Stimulated activated naive CD8-positive, alpha-beta T cell treated with anti-CD3 and anti-CD28 coated beads, Interleukin-15, amount 100 ng/mL, for 72 hours (primary cell): ENCODE measurements around the gene AMH.

Source experiments
- ATAC-seq: fragments of 150-1000 bp; cut with Tn5 transposase; 2 replicates; pipeline ENCODE4 v1.10.0; 2021; ENCODE audit warnings: mild to moderate bottlenecking, moderate library complexity
- DNase-seq, 2 donors: peaks; one replicate each; pipeline ENCODE4 v3.0.0; 2021 to 2022
- H3K27ac Mint-ChIP-seq, 2 donors: one replicate each; pipeline ENCODE4 v1.8.0; 2022; ENCODE audit warnings: mild to moderate bottlenecking in 2 of 2, mixed read lengths in 2 of 2, moderate library complexity in 2 of 2
- H3K27me3 Mint-ChIP-seq: one replicate; pipeline ENCODE4 v1.8.0; 2022; ENCODE audit warnings: mixed read lengths
- H3K4me1 Mint-ChIP-seq: one replicate; pipeline ENCODE4 v1.8.0; 2022; ENCODE audit warnings: mild to moderate bottlenecking, mixed read lengths
- H3K4me3 Mint-ChIP-seq, 2 donors: one replicate each; pipeline ENCODE4 v1.8.0; 2022; ENCODE audit warnings: mild to moderate bottlenecking in 2 of 2, mixed read lengths in 2 of 2, moderate library complexity in 1 of 2
- H3K9me3 Mint-ChIP-seq, 2 donors: one replicate each; pipeline ENCODE4 v1.8.0; 2022; ENCODE audit warnings: mixed read lengths in 2 of 2

AMH gene

DNA sequence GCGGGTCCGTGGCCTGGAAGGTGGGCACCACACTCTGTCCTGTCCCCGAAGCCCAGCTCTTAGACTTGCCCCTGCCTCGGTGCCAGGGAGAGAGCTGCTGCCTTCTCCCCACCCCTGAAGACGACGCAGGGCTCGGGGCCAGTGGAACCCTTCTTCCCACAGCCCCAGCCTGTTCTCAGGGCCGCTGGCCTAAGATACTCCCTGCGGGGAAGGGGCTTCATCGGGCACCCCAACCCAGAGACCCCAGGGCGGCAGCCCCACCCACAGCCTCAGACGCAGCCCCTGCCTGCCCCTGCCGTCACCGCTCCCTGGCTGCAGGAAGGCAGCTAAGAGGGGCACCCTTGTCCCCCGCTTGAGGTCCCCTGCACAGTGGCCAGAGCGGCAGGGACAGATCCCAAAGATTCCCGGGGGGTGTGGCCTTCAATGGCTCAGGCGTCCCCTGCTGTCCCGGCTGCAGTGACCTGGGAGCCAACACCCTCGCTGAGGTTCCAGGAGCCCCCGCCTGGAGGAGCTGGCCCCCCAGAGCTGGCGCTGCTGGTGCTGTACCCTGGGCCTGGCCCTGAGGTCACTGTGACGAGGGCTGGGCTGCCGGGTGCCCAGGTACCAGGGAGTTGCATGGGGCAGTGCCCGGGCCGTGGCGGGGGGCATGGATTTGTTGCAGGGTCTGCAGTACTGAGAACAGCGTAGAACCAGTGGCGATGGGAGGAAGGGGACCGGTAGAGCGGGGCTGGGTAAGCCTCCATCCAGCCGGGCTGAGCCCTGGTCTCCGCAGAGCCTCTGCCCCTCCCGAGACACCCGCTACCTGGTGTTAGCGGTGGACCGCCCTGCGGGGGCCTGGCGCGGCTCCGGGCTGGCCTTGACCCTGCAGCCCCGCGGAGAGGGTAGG lies 1.0 kb downstream of the AMH start:
- Mint-ChIP-seq H3K27ac (peak overlapping the region in 1 of 2 donors; percentile 27), H3K4me3 (peak overlapping the region in 1 of 2 donors; percentile 72), H3K4me1 (peaks cover 34% of the 10 kb centered on the region), H3K9me3 (no peaks in the 10 kb centered on the region), H3K27me3 (peaks cover 28% of the 10 kb centered on the region)
- peak; percentile 21 for ATAC-seq
- no peak for DNase-seq

DNA sequence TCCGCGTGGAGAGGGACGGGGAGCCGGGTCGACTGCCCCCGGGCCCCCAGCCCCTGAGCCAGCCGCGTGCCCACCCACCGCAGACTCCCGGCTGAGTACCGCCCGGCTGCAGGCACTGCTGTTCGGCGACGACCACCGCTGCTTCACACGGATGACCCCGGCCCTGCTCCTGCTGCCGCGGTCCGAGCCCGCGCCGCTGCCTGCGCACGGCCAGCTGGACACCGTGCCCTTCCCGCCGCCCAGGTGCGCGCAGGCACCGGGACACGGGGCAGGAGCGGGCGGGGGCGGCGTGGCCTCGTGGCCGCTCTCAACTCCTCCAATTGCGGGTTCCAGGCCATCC lies 1.6 kb downstream of the AMH start:
- DNase-seq (no peak), ATAC-seq (peak; percentile 0)
- peaks cover 40% of the 10 kb centered on the region for H3K4me1 Mint-ChIP-seq
- no peak overlapping the region for H3K27ac Mint-ChIP-seq
- no peaks in the 10 kb centered on the region for H3K9me3 Mint-ChIP-seq
- peaks cover 28% of the 10 kb centered on the region for H3K27me3 Mint-ChIP-seq
- peak overlapping the region in 1 of 2 donors; percentile 72 for H3K4me3 Mint-ChIP-seq

DNA sequence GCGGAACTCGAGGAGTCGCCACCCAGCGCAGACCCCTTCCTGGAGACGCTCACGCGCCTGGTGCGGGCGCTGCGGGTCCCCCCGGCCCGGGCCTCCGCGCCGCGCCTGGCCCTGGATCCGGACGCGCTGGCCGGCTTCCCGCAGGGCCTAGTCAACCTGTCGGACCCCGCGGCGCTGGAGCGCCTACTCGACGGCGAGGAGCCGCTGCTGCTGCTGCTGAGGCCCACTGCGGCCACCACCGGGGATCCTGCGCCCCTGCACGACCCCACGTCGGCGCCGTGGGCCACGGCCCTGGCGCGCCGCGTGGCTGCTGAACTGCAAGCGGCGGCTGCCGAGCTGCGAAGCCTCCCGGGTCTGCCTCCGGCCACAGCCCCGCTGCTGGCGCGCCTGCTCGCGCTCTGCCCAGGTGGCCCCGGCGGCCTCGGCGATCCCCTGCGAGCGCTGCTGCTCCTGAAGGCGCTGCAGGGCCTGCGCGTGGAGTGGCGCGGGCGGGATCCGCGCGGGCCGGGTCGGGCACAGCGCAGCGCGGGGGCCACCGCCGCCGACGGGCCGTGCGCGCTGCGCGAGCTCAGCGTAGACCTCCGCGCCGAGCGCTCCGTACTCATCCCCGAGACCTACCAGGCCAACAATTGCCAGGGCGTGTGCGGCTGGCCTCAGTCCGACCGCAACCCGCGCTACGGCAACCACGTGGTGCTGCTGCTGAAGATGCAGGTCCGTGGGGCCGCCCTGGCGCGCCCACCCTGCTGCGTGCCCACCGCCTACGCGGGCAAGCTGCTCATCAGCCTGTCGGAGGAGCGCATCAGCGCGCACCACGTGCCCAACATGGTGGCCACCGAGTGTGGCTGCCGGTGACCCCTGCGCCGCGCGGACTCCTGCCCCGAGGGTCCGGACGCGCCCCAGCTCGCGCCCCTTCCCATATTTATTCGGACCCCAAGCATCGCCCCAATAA lies 2.3 kb downstream of the AMH start:
- peak; percentile 20 for ATAC-seq
- peak; percentile 47 to 59 for DNase-seq
- H3K4me3 Mint-ChIP-seq, result peak overlapping the region; percentile 70 to 81
- H3K4me1 Mint-ChIP-seq, result peaks cover 45% of the 10 kb centered on the region
- peak overlapping the region in 1 of 2 donors; percentile 93 for H3K27ac Mint-ChIP-seq
- no peaks in the 10 kb centered on the region for H3K9me3 Mint-ChIP-seq
- peaks cover 28% of the 10 kb centered on the region for H3K27me3 Mint-ChIP-seq

DNA sequence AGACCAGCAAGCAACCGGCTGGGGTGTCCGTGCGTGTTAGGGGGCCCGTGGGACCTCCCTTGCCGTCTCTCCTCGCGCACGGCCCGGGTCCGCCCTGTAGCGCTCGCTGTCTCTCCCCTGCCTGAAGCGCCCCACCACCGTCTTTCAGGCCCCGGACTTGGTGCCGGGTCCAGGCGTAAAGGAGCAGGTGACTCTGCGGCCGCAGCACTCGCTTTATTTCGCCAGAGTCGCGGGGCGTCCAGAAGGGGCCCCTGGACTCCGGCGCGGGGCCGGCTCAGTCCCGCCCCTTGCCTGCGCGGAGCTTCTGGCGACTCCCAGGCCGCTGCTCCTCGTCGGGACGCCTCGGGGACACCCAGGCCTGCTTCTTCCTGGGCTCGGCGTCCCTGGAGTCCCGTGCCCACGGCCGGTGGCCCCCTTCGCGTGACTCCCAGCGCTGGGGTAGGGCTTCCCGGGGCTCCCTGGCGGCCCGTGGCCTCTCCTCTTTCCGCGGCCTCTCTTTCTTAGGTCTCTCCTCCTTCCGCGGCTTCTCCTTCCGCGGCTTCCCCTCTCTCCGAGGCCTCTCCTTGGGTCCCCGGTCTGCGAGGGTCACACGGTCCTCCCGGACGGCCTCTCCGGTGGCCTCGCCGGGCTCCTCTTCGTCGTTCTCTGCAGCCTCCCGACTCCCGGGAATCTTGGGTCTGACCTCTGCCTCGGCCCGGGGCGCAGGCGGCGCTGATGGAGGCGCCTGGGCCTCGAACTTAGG lies 3.1 kb downstream of the AMH start:
- DNase-seq (peak in 1 of 2 donors; percentile 47), ATAC-seq (no peak)
- Mint-ChIP-seq H3K27ac (peak overlapping the region in 1 of 2 donors; percentile 93), H3K4me1 (peaks cover 53% of the 10 kb centered on the region), H3K9me3 (no peaks in the 10 kb centered on the region), H3K27me3 (peaks cover 28% of the 10 kb centered on the region), H3K4me3 (peak overlapping the region; percentile 70 to 81)

DNA sequence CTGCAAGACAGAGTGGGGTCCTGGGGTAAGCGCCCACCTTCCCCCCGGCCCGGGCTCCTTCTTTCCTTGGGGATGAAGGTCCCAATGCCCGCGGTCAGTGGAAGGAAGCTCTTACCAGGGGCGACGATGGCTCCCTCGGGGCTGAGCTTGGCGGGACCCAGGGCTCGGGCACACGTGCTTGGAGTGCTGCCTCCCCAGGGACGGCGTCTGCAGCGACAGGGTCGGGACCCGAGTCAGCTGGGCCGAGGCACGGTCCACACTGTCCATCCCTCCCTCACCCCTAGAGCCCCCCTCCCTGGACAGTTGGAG lies 3.6 kb downstream of the AMH start:
- H3K4me1 Mint-ChIP-seq, result peaks cover 57% of the 10 kb centered on the region

DNA sequence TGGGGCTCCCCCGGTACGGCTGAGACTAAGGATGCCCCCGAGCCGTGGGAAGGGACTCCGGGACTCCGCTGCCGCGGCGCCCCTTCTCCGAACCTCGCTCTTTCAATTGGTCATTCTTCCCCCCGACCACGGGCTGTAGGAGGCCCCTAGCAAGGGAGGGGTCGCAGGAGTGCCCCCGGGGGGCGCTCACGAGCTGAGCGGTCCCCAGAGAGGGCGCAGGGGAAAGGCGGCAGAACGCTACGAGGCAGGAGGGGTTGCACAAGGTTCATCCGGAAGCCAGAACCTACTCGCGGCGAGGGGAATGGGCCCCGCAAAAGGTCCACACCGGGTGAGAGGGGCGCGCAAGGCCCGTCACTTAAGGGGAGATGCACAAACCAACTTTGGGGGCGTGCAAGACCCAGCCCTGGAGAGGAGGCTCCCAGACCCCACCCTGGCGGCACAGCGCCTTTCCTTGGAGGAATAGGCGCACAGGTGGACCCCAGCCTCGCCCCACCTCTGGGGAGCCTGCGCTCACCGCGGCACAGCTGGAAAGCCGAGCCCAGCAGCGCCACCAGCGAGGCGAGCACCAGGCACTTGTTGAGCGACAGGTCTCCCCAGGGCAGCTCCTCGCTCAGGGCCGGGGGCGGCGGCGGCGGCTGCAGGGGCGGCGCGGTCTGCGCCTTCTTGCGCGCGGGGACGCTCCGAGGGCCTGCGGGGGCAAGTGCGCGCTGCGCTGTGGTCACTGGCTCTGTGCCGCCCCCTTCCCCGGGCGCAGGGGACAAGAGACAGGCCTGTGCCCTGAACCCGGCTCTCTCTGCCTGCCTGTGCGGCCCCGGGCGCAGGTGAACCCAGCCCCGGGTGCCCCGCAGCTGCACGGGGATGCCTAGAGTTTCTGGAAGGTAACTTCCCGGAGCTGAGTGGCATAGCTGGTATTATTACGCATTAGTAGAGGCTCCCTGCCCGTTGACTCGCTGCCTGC lies 4.3 kb downstream of the AMH start:
- peak; percentile 43 for ATAC-seq
- Mint-ChIP-seq H3K27me3 (peaks cover 28% of the 10 kb centered on the region), H3K4me1 (peaks cover 63% of the 10 kb centered on the region), H3K27ac (peak overlapping the region in 1 of 2 donors; percentile 77), H3K4me3 (peak overlapping the region; percentile 70 to 81), H3K9me3 (no peaks in the 10 kb centered on the region)
- DNase-seq, result peak; percentile 57 to 58

More for the DNA sequence above, 3.6 kb downstream of the AMH start:
- peaks cover 28% of the 10 kb centered on the region for H3K27me3 Mint-ChIP-seq
- no peak for DNase-seq
- H3K9me3 Mint-ChIP-seq, result no peaks in the 10 kb centered on the region
- H3K4me3 Mint-ChIP-seq, result peak overlapping the region; percentile 70 to 81
- ATAC-seq, result peak; percentile 0
- peak overlapping the region in 1 of 2 donors; percentile 85 for H3K27ac Mint-ChIP-seq

DNA sequence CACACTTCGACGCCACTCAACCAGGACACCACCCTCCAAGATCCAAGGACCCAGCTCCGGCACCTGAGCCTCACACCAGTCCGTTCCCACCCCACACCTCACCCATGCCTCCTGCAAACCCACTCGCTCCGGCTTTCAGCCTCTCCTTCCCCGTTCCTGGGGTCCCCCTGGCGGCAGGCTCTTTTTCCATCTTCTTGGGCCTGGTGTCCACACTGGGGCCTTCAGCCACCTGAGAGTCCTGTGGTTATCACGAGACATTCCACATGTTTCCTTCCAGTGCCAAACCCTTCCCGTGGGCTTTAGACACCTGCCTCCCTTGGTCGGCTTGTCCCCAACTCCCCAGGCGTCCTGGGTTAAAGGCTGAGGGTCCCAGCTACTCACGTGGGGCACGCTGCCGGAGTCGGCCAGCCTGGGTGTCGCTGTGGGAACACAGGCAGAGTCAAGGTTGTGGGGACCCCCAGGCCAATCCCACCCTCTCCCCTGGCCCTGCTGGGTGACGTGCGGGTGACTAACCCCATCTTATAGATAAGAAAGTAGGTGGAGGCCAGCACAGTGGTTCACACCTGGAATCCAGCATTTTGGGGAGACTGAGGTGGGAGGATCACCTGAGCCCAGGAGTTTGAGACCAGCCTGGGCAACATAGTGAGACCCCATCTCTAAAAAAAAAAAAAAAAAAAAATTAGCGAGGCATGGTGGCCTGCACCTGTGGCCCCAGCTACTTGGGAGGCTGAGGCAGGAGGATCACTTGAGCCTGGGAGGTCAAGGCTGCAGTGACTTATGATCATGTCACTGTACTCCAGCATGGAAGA lies 5.1 kb downstream of the AMH start:
- DNase-seq, result no peak
- H3K27ac Mint-ChIP-seq, result peak overlapping the region in 1 of 2 donors; percentile 77
- peak overlapping the region; percentile 39 to 68 for H3K4me3 Mint-ChIP-seq
- H3K4me1 Mint-ChIP-seq, result peaks cover 71% of the 10 kb centered on the region
- no peak for ATAC-seq
- peaks cover 28% of the 10 kb centered on the region for H3K27me3 Mint-ChIP-seq
- H3K9me3 Mint-ChIP-seq, result no peaks in the 10 kb centered on the region

DNA sequence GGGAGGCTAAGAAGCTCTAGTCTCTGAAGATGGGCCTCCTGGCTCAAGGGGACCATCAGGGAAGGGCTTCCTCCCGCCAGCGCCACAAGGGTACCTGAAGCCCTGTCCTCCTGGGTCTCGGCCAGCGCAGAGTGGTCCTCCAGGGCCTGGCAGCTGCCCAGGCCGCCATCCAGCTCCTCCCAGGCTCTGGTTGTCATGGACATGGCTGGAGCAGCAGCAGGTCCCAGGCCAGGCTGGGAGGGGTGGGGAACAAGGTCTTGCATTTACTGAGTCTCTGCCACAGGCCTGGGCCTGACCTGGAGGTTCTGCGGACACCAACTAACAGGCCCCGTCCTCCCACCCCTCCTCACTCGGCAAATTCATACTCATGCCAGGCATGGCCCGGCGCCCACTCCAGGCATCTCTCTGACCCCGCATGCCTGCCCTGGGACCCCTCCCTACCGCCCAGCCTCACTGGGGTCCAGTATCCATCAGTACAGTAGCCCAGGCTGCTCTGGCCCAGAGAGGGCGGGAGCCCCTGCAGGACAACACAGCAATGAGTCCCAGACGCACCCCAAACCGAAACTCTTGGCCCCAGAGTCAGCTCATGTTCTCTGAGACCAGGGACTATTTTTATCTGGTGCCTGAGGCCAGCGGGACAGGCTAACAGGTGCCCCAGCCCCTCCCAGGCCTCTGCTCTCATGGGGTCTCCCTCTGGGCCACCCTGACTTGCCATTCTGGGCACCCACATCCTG lies 6.2 kb downstream of the AMH start:
- ATAC-seq (no peak), DNase-seq (no peak)
- Mint-ChIP-seq H3K4me3 (no peak overlapping the region), H3K4me1 (peaks cover 68% of the 10 kb centered on the region), H3K9me3 (no peaks in the 10 kb centered on the region), H3K27me3 (peaks cover 23% of the 10 kb centered on the region), H3K27ac (peak overlapping the region in 1 of 2 donors; percentile 8)

DNA sequence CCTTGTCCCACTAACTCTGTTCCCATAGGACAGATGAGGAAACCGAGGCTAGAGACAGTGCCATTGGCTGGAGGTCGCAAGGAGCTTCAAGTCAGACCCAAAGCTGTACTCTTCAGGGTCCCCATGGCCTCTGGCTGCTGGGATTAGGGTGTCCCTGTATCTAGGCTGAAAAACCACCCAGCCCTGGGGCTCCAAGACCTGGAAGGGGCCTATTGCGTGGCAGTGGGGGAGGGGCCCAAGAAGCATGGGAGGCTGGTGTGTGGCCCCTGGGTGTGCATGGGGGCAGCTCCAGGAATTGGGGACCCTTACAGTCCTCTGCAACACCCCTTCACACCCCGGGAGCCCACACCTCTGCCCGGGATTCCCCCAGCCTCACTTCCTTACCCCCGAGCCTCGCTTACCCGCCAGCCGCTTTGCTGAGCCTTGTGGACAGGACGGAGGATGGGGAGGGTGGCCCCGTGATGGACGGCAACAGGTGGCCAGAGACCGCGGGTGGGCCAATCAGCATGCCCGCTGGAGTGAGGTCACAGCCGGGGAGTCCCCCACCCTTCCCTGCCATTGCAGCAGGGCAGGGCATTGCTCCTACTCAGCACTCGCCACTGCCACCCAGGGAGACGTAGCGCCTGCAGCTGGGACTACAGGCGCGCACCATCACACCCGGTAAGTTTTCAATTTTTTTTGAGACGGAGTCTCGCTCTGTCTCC lies 7.0 kb downstream of the AMH start, which contains the start of gene JSRP1:
TSS of gene JSRP1 (minus strand) at position 436 of the 704 bp plus-strand sequence. CDS start 1,103 bp downstream, outside the sequence.
- ATAC-seq (no peak), DNase-seq (no peak)
- H3K27me3 Mint-ChIP-seq, result peaks cover 17% of the 10 kb centered on the region
- no peaks in the 10 kb centered on the region for H3K9me3 Mint-ChIP-seq
- peak within 1 kb of the TSS; percentile 8 to 99 for H3K27ac Mint-ChIP-seq
- peak within 1 kb of the TSS; percentile 32 to 70 for H3K4me3 Mint-ChIP-seq
- peaks cover 64% of the 10 kb centered on the region for H3K4me1 Mint-ChIP-seq

DNA sequence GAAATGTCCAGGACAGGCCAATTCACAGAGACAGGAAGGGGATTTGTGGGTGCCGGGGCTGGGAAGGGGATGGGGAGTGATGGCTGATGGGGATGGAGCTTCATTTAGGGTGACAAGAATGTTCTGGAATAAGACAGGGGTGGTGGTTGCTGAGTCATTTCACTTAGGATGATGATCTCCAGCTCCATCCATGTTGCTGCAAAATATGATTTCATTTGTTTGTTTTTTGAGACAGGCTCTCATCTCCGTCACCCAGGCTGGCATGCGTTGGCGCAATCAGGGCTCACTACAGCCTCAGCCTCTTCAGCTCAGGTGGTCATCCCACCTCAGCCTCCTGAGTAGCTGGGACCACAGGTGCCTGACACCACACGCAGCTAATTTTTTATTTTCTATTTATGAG lies 10.2 kb downstream of the AMH start:
- Mint-ChIP-seq H3K9me3 (no peaks in the 10 kb centered on the region), H3K27ac (peak overlapping the region in 1 of 2 donors; percentile 57), H3K4me3 (peak overlapping the region in 1 of 2 donors; percentile 35), H3K4me1 (peaks cover 43% of the 10 kb centered on the region), H3K27me3 (no peaks in the 10 kb centered on the region)
- ATAC-seq (no peak), DNase-seq (no peak)

DNA sequence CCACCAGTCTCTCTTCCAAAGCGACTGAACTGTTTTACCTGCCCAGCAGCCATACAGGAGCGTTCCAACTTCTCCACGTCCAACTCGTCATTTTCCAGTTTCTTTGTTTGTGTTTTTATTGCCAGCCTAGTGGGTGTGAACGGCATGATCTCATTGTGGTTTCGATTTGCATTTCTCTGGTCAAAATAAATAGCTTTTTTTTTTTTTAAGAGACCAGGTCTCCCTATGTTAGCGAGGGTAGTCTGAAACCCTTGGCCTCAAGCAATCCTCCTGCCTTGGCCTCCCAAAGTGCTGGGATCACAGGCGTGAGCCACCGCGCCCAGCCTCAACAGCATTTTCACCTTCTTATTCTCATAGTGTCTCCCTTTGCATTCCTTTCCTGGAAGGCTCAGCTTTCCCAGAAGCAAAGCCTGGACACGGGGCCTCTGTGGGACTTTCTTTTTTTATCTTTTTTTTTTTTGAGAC lies 11.2 kb downstream of the AMH start:
- Mint-ChIP-seq H3K9me3 (no peaks in the 10 kb centered on the region), H3K4me3 (no peak overlapping the region), H3K27me3 (no peaks in the 10 kb centered on the region), H3K4me1 (peaks cover 39% of the 10 kb centered on the region), H3K27ac (no peak overlapping the region)
- DNase-seq, result no peak
- no peak for ATAC-seq

DNA sequence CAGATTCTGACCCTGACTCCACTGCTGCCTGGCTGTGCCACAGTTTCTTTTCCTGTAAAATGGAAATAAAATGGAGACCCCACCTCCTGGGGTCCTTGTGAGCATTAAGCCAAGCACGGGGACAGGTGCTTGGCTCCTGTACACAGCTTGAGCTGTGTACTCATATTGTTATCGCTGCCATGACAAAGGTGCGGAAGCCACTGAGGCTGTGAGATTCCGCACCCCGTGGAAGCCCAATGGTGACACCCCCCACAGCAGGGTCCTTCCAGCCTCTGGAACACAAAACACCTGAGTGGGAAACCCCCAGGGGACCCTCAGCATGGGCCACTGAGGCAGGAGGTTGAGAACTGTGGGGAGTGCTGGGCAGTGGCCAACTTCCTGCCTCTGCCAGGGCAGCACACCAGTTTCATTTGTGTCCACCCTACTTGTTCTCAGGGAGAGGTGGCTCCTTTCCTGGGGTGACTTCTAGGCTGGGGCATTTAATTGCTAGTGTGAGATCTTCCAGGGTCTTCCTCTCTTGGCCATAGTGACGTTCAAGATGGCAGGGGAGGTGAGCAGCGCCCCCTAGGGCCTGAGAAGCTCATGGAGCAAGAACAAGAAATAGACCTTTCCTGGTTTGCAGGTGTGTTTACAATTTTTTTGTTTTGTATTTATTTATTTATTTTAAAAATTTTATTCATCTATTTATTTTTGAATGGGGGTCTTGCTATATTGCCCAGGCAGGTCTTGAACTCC lies 12.5 kb downstream of the AMH start:
- Mint-ChIP-seq H3K4me1 (peaks cover 35% of the 10 kb centered on the region), H3K9me3 (no peaks in the 10 kb centered on the region), H3K27ac (no peak overlapping the region), H3K4me3 (no peak overlapping the region), H3K27me3 (no peaks in the 10 kb centered on the region)
- ATAC-seq (peak; percentile 61), DNase-seq (peak; percentile 50 to 63)
